T-helper 2 cell treated with Interferon-gamma antibody and Interleukin-4, amounts not matched to agents 100 ng/mL and 5 ng/mL, for 36 hours (primary cell): ENCODE data around the gene LDB2. TPM values are rescaled to one million over a fixed set of nuclear protein-coding genes. Genes with fewer than 3 reads are reported as not detected.

Experiments
- intact Hi-C: fragments of 100-400 bp; cut with micrococcal nuclease; formaldehyde crosslinking; loops from one replicate; pipeline ENCODE4 v1.15.1; 2023
- total RNA-seq: library from RNA; stranded (reverse); gene quantifications from 2 replicates; pipeline ENCODE4 v1.2.3, GENCODE V29; 2022

LDB2 gene
- total RNA-seq, 1 donor from 2014 or later, result not detected

GRCh38 chr4:16606691-16607090, 291.8 kb downstream of the LDB2 start:
- intact Hi-C loops, result no loop called here

GRCh38 chr4:16603178-16603577, 295.3 kb downstream of the LDB2 start:
- intact Hi-C loops, result no loop called here

- intact Hi-C loops, result no loop called here
Observed at GRCh38 chr4:16598597-16599206, 299.7 kb downstream of the LDB2 start.

- intact Hi-C loops, result no loop called here
Observed at GRCh38 chr4:16597845-16598596, 300.4 kb downstream of the LDB2 start.

- intact Hi-C loops, result no loop called here
Observed at GRCh38 chr4:16597443-16597842, 301.0 kb downstream of the LDB2 start.

- intact Hi-C loops, result no loop called here
Observed at GRCh38 chr4:16596267-16596666, 302.2 kb downstream of the LDB2 start.

GRCh38 chr4:16594128-16594527, 304.3 kb downstream of the LDB2 start:
- intact Hi-C loops, result no loop called here

- intact Hi-C loops, result no loop called here
Observed at GRCh38 chr4:16593386-16593785, 305.1 kb downstream of the LDB2 start.

- intact Hi-C loops, result no loop called here
Observed at GRCh38 chr4:16591272-16591826, 307.1 kb downstream of the LDB2 start.

GRCh38 chr4:16590797-16591196, 307.6 kb downstream of the LDB2 start:
- intact Hi-C loops, result no loop called here

GRCh38 chr4:16588651-16589050, 309.8 kb downstream of the LDB2 start:
- intact Hi-C loops, result no loop called here

- intact Hi-C loops, result no loop called here
Observed at GRCh38 chr4:16588149-16588548, 310.3 kb downstream of the LDB2 start.

GRCh38 chr4:16585053-16585452, 313.4 kb downstream of the LDB2 start:
- intact Hi-C loops, result no loop called here

- intact Hi-C loops, result no loop called here
Observed at GRCh38 chr4:16583764-16584163, 314.7 kb downstream of the LDB2 start.

- intact Hi-C loops, result no loop called here
Observed at GRCh38 chr4:16582526-16582925, 315.9 kb downstream of the LDB2 start.

- intact Hi-C loops, result no loop called here
Observed at GRCh38 chr4:16582036-16582435, 316.4 kb downstream of the LDB2 start.

GRCh38 chr4:16581117-16581516, 317.3 kb downstream of the LDB2 start:
- intact Hi-C loops, result no loop called here

- intact Hi-C loops, result no loop called here
Observed at GRCh38 chr4:16580514-16580913, 317.9 kb downstream of the LDB2 start.

- intact Hi-C loops, result no loop called here
Observed at GRCh38 chr4:16579866-16580265, 318.6 kb downstream of the LDB2 start.

- intact Hi-C loops, result no loop called here
Observed at GRCh38 chr4:16577177-16577576, 321.3 kb downstream of the LDB2 start.

GRCh38 chr4:16574981-16575380, 323.5 kb downstream of the LDB2 start:
- intact Hi-C loops, result no loop called here

GRCh38 chr4:16573739-16574138, 324.7 kb downstream of the LDB2 start:
- intact Hi-C loops, result no loop called here

GRCh38 chr4:16573206-16573605, 325.2 kb downstream of the LDB2 start:
- intact Hi-C loops, result no loop called here
